HG03025 (cell line): ENCODE results near the gene SNTA1.
"Not testable (repeated sequence)": the region's sequence is repeated elsewhere in the genome, so short reads cannot be mapped to it uniquely, and the experiment has no call there.

ENCODE experiments used
- ATAC-seq: cut with Tn5 transposase; IDR thresholded peaks from one replicate; pipeline ENCODE4 v1.9.1; 2021; ENCODE audit warnings: mild to moderate bottlenecking, moderate library complexity; ENCODE audit not compliant: unreplicated experiment, low FRiP score

SNTA1 gene

DNA sequence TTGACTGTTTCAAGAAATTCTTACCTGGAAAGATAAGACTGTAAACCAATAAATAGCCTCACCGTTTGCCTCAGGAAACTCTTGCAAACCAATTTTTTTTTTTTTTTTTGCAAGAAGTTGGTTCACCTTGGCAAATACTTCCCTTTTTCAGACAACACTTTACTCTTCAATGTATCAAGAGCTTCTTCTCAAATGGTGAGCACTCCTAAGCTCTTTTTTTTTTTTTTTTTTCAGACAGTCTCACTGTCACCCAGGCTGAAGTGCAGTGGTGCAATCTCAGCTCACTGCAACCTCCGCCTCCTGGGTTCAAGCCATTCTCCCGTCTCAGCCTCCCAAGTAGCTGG, 22.7 kb upstream of the SNTA1 start:
- no peak for ATAC-seq

GRCh38 chr20:33465481-33466302, 22.1 kb upstream of the SNTA1 start:
- ATAC-seq, result no peak

GRCh38 chr20:33464759-33465158, 21.2 kb upstream of the SNTA1 start:
- not testable (repeated sequence) for ATAC-seq

DNA sequence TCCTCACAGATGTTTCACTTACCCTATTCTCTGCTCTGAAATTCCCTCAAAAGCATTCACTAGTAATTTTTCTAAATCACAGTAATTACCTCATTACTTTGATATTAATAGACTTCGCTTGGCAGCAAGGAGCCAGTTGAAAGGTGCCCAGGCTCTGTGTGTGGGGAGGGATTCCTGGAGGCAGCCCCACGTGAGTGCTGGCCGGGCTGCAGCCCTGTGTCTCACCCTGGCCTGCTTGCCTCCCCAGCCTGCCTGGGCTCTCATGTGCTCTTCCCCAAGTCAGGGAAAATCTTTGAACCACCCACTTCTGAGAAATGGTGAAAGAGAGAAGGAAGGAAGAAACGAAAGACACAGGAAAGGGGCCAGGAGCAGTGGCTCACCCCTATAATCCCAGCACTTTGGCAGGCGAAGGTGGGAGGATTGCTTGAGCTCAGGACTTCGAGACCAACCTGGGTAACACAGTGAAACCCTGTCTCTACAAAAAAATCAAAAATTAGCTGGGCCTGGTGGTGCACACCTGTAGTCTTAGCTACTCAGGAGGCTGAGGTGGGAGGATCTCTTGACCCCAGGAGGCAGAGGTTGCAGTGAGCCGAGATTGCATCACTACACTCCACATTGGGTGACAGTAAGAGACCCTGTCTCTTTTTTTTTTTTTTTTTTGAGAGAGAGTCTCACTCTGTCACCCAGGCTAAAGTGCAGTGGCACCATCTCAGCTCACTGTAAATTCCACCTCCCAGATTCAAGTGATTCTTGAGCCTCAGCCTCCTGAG, 20.0 kb upstream of the SNTA1 start:
- no peak for ATAC-seq

DNA sequence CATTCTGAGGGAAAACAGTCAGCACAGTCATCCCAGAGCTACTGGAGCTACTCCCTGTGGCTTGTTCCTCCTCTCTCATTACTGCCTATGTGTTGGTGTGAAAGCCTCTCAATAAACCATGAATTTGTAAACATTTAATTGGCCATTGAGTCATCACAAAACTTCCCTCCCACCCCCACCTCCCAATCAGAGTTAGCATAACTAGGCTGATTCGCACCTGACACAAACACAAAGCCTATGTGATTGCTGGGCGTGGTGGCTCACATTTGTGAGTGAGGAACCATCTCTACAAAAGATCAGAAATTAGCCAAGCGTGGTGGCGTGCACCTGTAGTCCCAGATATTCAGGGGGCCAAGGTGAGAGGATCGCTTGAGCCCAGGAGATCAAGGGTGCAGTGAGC, 17.1 kb upstream of the SNTA1 start:
- no peak for ATAC-seq

DNA sequence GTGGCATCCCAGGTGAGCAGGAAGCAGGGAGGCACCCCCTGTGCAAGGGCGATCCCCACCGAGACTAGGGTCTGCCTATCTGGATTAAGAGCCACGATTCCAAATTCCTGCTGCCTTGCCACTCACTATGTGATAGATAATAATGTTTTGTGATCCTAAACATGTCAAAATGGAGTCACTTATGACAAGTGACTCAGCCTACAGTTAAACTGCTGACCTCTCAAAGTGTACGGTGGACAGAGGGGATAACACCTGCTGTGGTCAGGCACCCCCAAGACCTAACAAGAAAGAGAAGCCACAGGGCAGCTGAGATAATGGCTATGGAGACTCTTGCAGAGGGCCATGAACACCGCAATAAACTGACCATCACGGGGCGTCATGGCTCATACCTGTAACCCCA, 16.0 kb upstream of the SNTA1 start:
- ATAC-seq, result no peak

- ATAC-seq, result not testable (repeated sequence)
Measured at GRCh38 chr20:33456916-33457642, 13.5 kb upstream of the SNTA1 start.

DNA sequence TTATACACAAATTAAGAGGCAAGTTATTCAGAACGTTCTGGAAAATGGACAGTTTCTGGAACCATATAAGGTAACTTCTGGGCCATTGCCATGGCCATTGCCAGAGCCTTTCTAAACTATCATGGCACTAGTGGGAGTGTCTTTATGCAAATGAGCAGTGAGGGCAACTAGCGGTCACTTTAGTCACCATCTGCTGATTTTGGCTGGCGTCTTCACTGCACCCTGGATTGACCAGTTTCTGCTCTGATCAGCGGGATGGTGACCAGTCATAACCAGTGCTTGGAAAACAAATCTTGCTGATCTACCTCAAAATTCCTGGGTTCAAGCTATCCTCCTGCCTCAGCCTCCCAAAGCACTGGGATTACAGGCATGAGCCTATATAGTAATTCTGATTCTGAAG, 7.3 kb upstream of the SNTA1 start:
- no peak for ATAC-seq

GRCh38 chr20:33445881-33446625, 2.5 kb upstream of the SNTA1 start:
- no peak for ATAC-seq

GRCh38 chr20:33444797-33445560, 1.4 kb upstream of the SNTA1 start:
- ATAC-seq, result no peak

DNA sequence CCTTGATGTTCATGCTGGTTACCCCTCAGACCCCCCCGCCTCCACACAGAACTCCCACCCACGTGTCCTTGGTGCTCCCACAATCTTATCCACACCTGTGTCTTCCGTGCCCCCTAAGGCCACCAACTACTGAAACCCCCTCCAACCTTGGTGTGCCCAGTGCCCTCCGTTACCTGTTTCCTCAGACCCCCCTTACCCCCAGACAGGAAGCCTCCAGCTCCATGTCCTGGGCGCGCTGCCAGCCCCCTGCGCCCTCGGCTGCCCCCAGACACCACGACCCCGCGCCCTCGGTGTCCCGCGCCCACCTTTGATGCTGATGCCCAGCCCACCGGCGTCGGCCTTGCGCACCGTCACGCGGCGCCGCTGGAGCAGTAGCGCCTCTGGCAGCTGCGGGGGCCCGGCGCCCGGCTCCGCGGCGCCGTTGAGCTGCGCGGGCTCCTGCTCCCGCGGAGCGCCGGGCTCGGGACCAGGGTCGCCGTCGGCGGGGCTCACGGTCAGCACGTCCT, 504 bp downstream of the SNTA1 start:
- ATAC-seq, result no peak

- ATAC-seq, result no peak
Measured at GRCh38 chr20:33442136-33443005, 1.2 kb downstream of the SNTA1 start.

DNA sequence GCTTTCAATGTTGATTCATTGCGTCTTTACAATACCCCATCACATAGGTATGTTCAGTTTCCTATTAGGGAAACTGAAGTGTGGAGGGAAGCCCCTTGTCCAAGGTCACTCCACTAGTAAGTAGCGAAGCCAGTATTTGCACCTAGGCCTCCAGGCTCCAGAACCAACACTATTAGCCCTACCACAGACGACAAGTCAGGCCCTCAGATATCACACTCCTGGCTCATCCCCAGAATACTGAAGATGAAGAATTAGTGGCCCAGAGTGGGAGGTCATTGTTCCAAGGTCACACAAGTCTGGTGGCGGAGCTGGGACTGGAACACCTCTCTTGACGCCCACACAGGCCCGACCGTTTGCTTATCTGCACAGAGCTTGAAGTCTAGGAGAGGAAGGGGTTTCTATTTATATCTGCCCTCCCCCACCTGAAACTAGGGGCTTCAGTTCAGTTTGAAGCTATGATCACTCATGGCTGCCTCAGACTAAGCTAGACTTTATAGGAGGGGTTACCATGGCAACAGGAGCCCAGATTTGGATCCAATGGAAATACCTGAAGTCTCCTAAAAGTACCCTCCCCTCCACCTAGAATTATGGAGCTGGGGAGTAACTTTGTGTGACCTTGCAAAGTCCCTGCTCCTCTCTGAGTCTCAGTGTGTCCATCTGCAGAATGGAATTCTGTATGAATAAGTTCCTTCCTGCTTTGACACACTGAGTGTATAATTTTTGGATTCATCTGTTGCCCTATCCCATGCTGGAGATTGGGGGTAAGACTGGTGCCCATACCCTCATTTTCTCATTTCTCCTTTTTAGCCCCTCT, 2.2 kb downstream of the SNTA1 start:
- no peak for ATAC-seq

- not testable (repeated sequence) for ATAC-seq
Measured at GRCh38 chr20:33440562-33440961, 3.0 kb downstream of the SNTA1 start.

- no peak for ATAC-seq
Measured at GRCh38 chr20:33438481-33438880, 5.1 kb downstream of the SNTA1 start.

- ATAC-seq, result no peak
Measured at GRCh38 chr20:33437141-33437911, 6.2 kb downstream of the SNTA1 start.

- no peak for ATAC-seq
Measured at GRCh38 chr20:33434434-33434833, 9.1 kb downstream of the SNTA1 start.
